ENCODE data around the gene ATP8A2. TPM values are rescaled to one million over a fixed set of nuclear protein-coding genes. Genes with fewer than 3 reads are reported as not detected.

ATP8A2 gene
- total RNA-seq, 1 experiment from 2014 or later = not detected

DNA sequence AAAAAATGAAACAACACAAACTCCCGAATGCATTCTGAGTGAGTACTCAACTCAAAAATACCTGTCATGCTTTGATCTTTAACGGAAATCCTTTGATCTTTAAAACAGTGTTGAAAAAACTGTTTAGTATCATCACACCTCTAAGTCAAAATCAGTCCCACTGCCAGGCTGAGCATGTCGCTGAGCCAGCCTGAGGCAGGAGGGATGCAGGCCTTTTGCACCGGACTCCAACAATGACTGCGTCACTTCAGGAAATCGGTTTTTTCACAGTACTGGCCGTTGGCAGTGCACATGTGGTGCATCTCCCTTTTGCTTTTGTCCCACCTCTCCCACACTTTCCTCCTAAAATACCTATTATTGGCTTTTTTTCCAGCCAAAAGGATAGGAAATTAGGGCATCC is 601.8 kb downstream of the ATP8A2 start:
- no peaks in the 10 kb centered on the region for H3K9me3 ChIP-seq (ENCODE audit: insufficient read depth, low read depth)
- intact Hi-C loops (cut with micrococcal nuclease; ENCODE audit: unreplicated experiment) = no loop called here
- H3K27ac ChIP-seq = no peak overlapping the region
- CTCF ChIA-PET = no interaction called here
- peaks cover 91% of the 10 kb centered on the region for H3K27me3 ChIP-seq (ENCODE audit: insufficient read depth, low read depth)
- TF ChIP-seq, protein P1, sequence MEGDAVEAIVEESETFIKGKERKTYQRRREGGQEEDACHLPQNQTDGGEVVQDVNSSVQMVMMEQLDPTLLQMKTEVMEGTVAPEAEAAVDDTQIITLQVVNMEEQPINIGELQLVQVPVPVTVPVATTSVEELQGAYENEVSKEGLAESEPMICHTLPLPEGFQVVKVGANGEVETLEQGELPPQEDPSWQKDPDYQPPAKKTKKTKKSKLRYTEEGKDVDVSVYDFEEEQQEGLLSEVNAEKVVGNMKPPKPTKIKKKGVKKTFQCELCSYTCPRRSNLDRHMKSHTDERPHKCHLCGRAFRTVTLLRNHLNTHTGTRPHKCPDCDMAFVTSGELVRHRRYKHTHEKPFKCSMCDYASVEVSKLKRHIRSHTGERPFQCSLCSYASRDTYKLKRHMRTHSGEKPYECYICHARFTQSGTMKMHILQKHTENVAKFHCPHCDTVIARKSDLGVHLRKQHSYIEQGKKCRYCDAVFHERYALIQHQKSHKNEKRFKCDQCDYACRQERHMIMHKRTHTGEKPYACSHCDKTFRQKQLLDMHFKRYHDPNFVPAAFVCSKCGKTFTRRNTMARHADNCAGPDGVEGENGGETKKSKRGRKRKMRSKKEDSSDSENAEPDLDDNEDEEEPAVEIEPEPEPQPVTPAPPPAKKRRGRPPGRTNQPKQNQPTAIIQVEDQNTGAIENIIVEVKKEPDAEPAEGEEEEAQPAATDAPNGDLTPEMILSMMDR (conservative IDR thresholded peaks at IDR 0.05) = no peak
- no peak for TF ChIP-seq EZH2 (IDR thresholded peaks at IDR 0.05; ENCODE audit: low read depth)
- no peaks in the 10 kb centered on the region for H3K36me3 ChIP-seq (ENCODE audit: low read depth)
- H3F3A ChIP-seq (ENCODE audit: insufficient read depth, low read depth) = no peaks in the 10 kb centered on the region
- POLR2A ChIA-PET (ENCODE audit: unreplicated experiment) = no interaction called here
- DNase-seq = no peak
- H4K20me1 ChIP-seq (ENCODE audit: insufficient read depth) = no peaks in the 10 kb centered on the region
- BruUV-seq (replicated peaks) = no TSS peak
- no peaks in the 10 kb centered on the region for H3K9me2 ChIP-seq (ENCODE audit: insufficient read depth)
- no peak overlapping the region for H2AFZ ChIP-seq
- H3K4me2 ChIP-seq = no peak overlapping the region
- no peaks in the 10 kb centered on the region for H3K4me1 ChIP-seq (replicated peaks; ENCODE audit: insufficient read depth)
- no peaks in the 10 kb centered on the region for H3K79me2 ChIP-seq (ENCODE audit: low read depth)
- no peak overlapping the region for H3K4me3 ChIP-seq

DNA sequence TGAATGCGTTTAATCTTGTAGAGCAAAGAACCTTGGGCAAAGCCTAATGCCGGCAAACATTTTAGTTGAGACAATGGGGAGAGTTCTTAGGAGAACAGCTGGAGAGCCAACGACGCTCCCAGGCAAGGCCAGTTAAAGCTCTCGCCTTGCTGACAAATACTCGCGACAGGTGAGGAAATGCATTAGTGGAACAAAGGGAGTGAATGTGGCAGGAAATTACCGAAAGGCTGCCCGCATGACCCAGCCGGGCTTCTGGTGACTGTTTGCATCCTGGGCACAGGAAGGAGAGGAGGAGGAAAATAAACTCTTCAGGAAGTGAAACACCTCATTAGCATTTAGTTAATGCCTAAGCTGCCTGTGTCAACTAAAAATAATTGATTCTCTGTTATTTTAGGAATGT is 605.4 kb downstream of the ATP8A2 start:
- no peak for TF ChIP-seq EZH2 (IDR thresholded peaks at IDR 0.05; ENCODE audit: low read depth)
- TF ChIP-seq, protein P1 (conservative IDR thresholded peaks at IDR 0.05) = no peak
- peaks cover 67% of the 10 kb centered on the region for H3K27me3 ChIP-seq (ENCODE audit: insufficient read depth, low read depth)
- H3K4me2 ChIP-seq = no peak overlapping the region
- BruUV-seq (replicated peaks) = no TSS peak
- no peaks in the 10 kb centered on the region for H3K4me1 ChIP-seq (replicated peaks; ENCODE audit: insufficient read depth)
- H4K20me1 ChIP-seq (ENCODE audit: insufficient read depth) = no peaks in the 10 kb centered on the region
- no peak for DNase-seq
- H3K79me2 ChIP-seq (ENCODE audit: low read depth) = no peaks in the 10 kb centered on the region
- intact Hi-C loops (cut with micrococcal nuclease; ENCODE audit: unreplicated experiment) = no loop called here
- H3K9me3 ChIP-seq (ENCODE audit: insufficient read depth, low read depth) = no peaks in the 10 kb centered on the region
- H3K36me3 ChIP-seq (ENCODE audit: low read depth) = no peaks in the 10 kb centered on the region
- no peaks in the 10 kb centered on the region for H3F3A ChIP-seq (ENCODE audit: insufficient read depth, low read depth)
- H3K27ac ChIP-seq = no peak overlapping the region
- H2AFZ ChIP-seq = no peak overlapping the region
- ChIA-PET POLR2A (ENCODE audit: unreplicated experiment) (no interaction called here), CTCF (no interaction called here)
- no peaks in the 10 kb centered on the region for H3K9me2 ChIP-seq (ENCODE audit: insufficient read depth)
- no peak overlapping the region for H3K4me3 ChIP-seq

DNA sequence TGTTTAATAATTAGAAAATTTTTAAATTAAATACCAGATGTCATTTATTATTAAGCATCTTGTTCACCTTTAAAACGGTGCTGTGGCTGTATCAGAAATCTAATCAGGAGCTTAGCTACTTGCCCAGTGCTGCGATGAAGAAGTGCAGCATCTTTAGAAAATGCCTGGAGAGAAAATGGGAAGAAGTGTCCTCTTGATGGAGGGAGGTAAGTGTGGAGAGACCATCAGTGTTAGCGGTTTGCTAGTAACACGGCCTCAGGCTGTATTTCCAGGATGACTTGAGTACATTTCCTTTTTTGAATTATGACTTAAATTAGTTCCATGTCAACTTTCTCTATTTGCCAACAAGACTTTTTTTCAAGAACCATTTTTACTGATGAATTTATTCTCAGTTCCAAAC is 605.9 kb downstream of the ATP8A2 start:
- Histone ChIP-seq H3K27ac (no peak overlapping the region), H4K20me1 (ENCODE audit: insufficient read depth) (no peaks in the 10 kb centered on the region), H3F3A (ENCODE audit: insufficient read depth, low read depth) (no peaks in the 10 kb centered on the region), H3K27me3 (ENCODE audit: insufficient read depth, low read depth) (peaks cover 63% of the 10 kb centered on the region), H3K4me2 (no peak overlapping the region), H3K4me3 (no peak overlapping the region), H3K9me3 (ENCODE audit: insufficient read depth, low read depth) (no peaks in the 10 kb centered on the region), H3K4me1 (replicated peaks; ENCODE audit: insufficient read depth) (no peaks in the 10 kb centered on the region), H3K79me2 (ENCODE audit: low read depth) (no peaks in the 10 kb centered on the region), H2AFZ (no peak overlapping the region), H3K9me2 (ENCODE audit: insufficient read depth) (no peaks in the 10 kb centered on the region), H3K36me3 (ENCODE audit: low read depth) (no peaks in the 10 kb centered on the region)
- ChIA-PET CTCF (no interaction called here), POLR2A (ENCODE audit: unreplicated experiment) (no interaction called here)
- no TSS peak for BruUV-seq (replicated peaks)
- DNase-seq = no peak
- TF ChIP-seq, protein P1 (conservative IDR thresholded peaks at IDR 0.05) = no peak
- no peak for TF ChIP-seq EZH2 (IDR thresholded peaks at IDR 0.05; ENCODE audit: low read depth)
- intact Hi-C loops (cut with micrococcal nuclease; ENCODE audit: unreplicated experiment) = no loop called here
